H1 (cell line): Measurements from ENCODE around the gene METRNL. TPM values are rescaled to one million over a fixed set of nuclear protein-coding genes. Genes with fewer than 3 reads are reported as not detected.

Experiments used
- CTCF ChIA-PET: fragments of 300-600 bp; sonication (Branson Sonifier 250); formaldehyde crosslinking; loops from one replicate; lab custom pipeline; 2021; ENCODE audit not compliant: partially characterized antibody; lab: Charles Lee
- POLR2A ChIA-PET: fragments of 300-600 bp; sonication (Branson Sonifier 250); formaldehyde crosslinking; loops from one replicate; lab custom pipeline; 2021; ENCODE audit warnings: inconsistent platforms; ENCODE audit not compliant: partially characterized antibody; lab: Charles Lee
- DNase-seq, 2 experiments: peaks; one replicate each; pipeline versions ENCODE4 v3.0.0 to v3.0.0-alpha.2; 2010 to 2022; ENCODE audit warnings: low spot score in 2 of 2, low read depth in 1 of 2, mixed read lengths in 1 of 2
- FAIRE-seq: peaks from 2 replicates; lab custom pipeline; 2011; peaks lifted over from hg19 to GRCh38; lab: Jason Lieb, UNC
- H2AFZ ChIP-seq: 2 replicates; pipeline ENCODE4 v1.8.1; 2012; ENCODE audit warnings: low read length, inconsistent platforms
- H2AK5ac ChIP-seq: 2 replicates; pipeline ENCODE4 v1.6.1; 2013; ENCODE audit warnings: low read depth, low read length
- H2BK120ac ChIP-seq: replicated peaks from 2 replicates; pipeline ENCODE3; 2013; ENCODE audit warnings: low read depth, low read length, inconsistent platforms
- H2BK12ac ChIP-seq: 2 replicates; pipeline ENCODE4 v1.6.1; 2013; ENCODE audit warnings: low read depth, low read length
- H2BK15ac ChIP-seq: 2 replicates; pipeline ENCODE4 v1.6.1; 2013; ENCODE audit warnings: low read length
- H2BK20ac ChIP-seq: 2 replicates; pipeline ENCODE4 v1.6.1; 2013; ENCODE audit warnings: low read length
- H2BK5ac ChIP-seq: 2 replicates; pipeline ENCODE4 v1.6.1; 2013; ENCODE audit warnings: low read depth, low read length
- H3K14ac ChIP-seq: 2 replicates; pipeline ENCODE4 v1.6.1; 2013; ENCODE audit warnings: inconsistent platforms; ENCODE audit not compliant: insufficient read length
- H3K18ac ChIP-seq: 2 replicates; pipeline ENCODE4 v1.6.1; 2013; ENCODE audit warnings: low read length; ENCODE audit errors: extremely low read depth
- H3K23ac ChIP-seq: 2 replicates; pipeline ENCODE4 v1.6.1; 2013; ENCODE audit warnings: inconsistent platforms; ENCODE audit not compliant: insufficient read length
- H3K23me2 ChIP-seq: 2 replicates; pipeline ENCODE4 v1.6.1; 2013; ENCODE audit warnings: low read depth, low read length
- H3K27ac ChIP-seq: 2 replicates; pipeline ENCODE4 v1.6.1; 2011; ENCODE audit warnings: low read depth, low read length, inconsistent platforms
- H3K27me3 ChIP-seq, 4 experiments: replicated peaks in 1 of 4; 1 replicate in 1 of 4; 2 replicates in 3 of 4; pipeline versions ENCODE4 v1.6.1 to v1.8.1; 2011 to 2013; ENCODE audit warnings: low read length in 3 of 4, mild to moderate bottlenecking in 3 of 4, inconsistent platforms in 2 of 4, mixed read lengths in 2 of 4, moderate library complexity in 1 of 4; ENCODE audit not compliant: control insufficient read depth in 3 of 4, insufficient read depth in 3 of 4; ENCODE audit errors: extremely low read depth in 1 of 4
- H3K36me3 ChIP-seq, 4 experiments: 2 replicates each; pipeline versions ENCODE4 v1.6.1 to v1.8.1; 2011 to 2013; ENCODE audit warnings: mild to moderate bottlenecking in 4 of 4, low read length in 3 of 4, moderate library complexity in 2 of 4, control low read depth in 1 of 4, inconsistent platforms in 1 of 4; ENCODE audit not compliant: insufficient read depth in 4 of 4, control insufficient read depth in 2 of 4
- H3K4ac ChIP-seq: replicated peaks from 2 replicates; pipeline ENCODE3; 2013; ENCODE audit warnings: low read length, low read depth, mixed read lengths, inconsistent platforms; ENCODE audit not compliant: insufficient read length
- H3K4me1 ChIP-seq, 4 experiments: replicated peaks in 1 of 4; 1 replicate in 1 of 4; 2 replicates in 3 of 4; pipeline versions ENCODE4 v1.6.1 to v1.8.1; 2011 to 2013; ENCODE audit warnings: low read length in 3 of 4, inconsistent platforms in 2 of 4, mixed read lengths in 1 of 4; ENCODE audit not compliant: insufficient read depth in 4 of 4, control insufficient read depth in 3 of 4
- H3K4me2 ChIP-seq, 2 experiments: 2 replicates each; pipeline versions ENCODE4 v1.6.1 to v1.8.1; 2011 to 2013; ENCODE audit warnings: low read depth in 2 of 2, low read length in 2 of 2, control low read depth in 1 of 2, inconsistent platforms in 1 of 2, mild to moderate bottlenecking in 1 of 2; ENCODE audit not compliant: insufficient read depth in 1 of 2
- H3K4me3 ChIP-seq, 4 experiments: fragments of 200-600, 300-600 bp in 1 of 4; sonication (generic), shearing (Covaris generic), sonication (Bioruptor Twin) in 1 of 4; 2 replicates each; pipeline versions ENCODE4 v1.5.1 to v1.8.1; 2011 to 2016; ENCODE audit warnings: low read length in 4 of 4, low read depth in 3 of 4, control low read depth in 2 of 4, inconsistent platforms in 2 of 4, mild to moderate bottlenecking in 2 of 4, mixed read lengths in 1 of 4, moderate library complexity in 1 of 4; ENCODE audit not compliant: insufficient read depth in 2 of 4; ENCODE audit errors: extremely low read depth in 1 of 4
- H3K56ac ChIP-seq: replicated peaks from 2 replicates; pipeline ENCODE3; 2013; ENCODE audit warnings: low read depth, mild to moderate bottlenecking, mixed read lengths, low read length, inconsistent platforms; ENCODE audit not compliant: insufficient read length
- H3K79me1 ChIP-seq: 2 replicates; pipeline ENCODE4 v1.6.1; 2013; ENCODE audit warnings: low read depth, low read length, control low read depth
- H3K79me2 ChIP-seq, 2 experiments: 2 replicates each; pipeline versions ENCODE4 v1.6.1 to v1.8.1; 2012 to 2013; ENCODE audit warnings: low read length in 2 of 2, mild to moderate bottlenecking in 2 of 2, inconsistent platforms in 1 of 2; ENCODE audit not compliant: insufficient read depth in 2 of 2, control insufficient read depth in 1 of 2
- H3K9ac ChIP-seq, 4 experiments: replicated peaks in 1 of 4; 1 replicate in 1 of 4; 2 replicates in 3 of 4; pipeline versions ENCODE4 v1.6.1 to v1.8.1; 2011 to 2013; ENCODE audit warnings: low read depth in 3 of 4, low read length in 3 of 4, control low read depth in 2 of 4, mild to moderate bottlenecking in 2 of 4, moderate library complexity in 2 of 4, inconsistent platforms in 1 of 4; ENCODE audit errors: extremely low read depth in 1 of 4
- H3K9me3 ChIP-seq, 2 experiments: 2 replicates each; pipeline versions ENCODE4 v1.6.1 to v1.8.1; 2012 to 2013; ENCODE audit warnings: mild to moderate bottlenecking in 2 of 2, moderate library complexity in 2 of 2, control low read depth in 1 of 2, inconsistent platforms in 1 of 2, low read depth in 1 of 2, low read length in 1 of 2, mixed read lengths in 1 of 2; ENCODE audit not compliant: insufficient read depth in 2 of 2
- H4K20me1 ChIP-seq, 2 experiments: replicated peaks in 1 of 2; 2 replicates each; pipeline versions ENCODE3 to v1.8.1; 2011 to 2013; ENCODE audit warnings: inconsistent platforms in 2 of 2, low read length in 2 of 2, mild to moderate bottlenecking in 1 of 2; ENCODE audit not compliant: insufficient read depth in 2 of 2, control insufficient read depth in 1 of 2
- H4K5ac ChIP-seq: 2 replicates; pipeline ENCODE4 v1.6.1; 2013; ENCODE audit warnings: low read length, low read depth, mixed read lengths, inconsistent platforms; ENCODE audit not compliant: insufficient read length
- H4K8ac ChIP-seq: 2 replicates; pipeline ENCODE4 v1.8.0; 2013; ENCODE audit warnings: mild to moderate bottlenecking, moderate library complexity, low read length, inconsistent platforms; ENCODE audit not compliant: insufficient read depth; ENCODE audit errors: extremely low read depth
- H4K91ac ChIP-seq: replicated peaks from 2 replicates; pipeline ENCODE3; 2013; ENCODE audit warnings: low read length, mixed read lengths, inconsistent platforms; ENCODE audit not compliant: insufficient read length
- BACH1 ChIP-seq: IDR thresholded peaks from 2 replicates; pipeline ENCODE4 v1.6.1; 2012; ENCODE audit warnings: low read length, improper control_type of control experiment
- CBX8 ChIP-seq: fragments of 300-800, 300-1000 bp; sonication (generic); IDR thresholded peaks from 2 replicates; pipeline ENCODE4 v1.7.1; 2016; ENCODE audit warnings: low read depth, low read length, borderline replicate concordance
- CEBPB ChIP-seq: IDR thresholded peaks from 2 replicates; pipeline ENCODE4 v1.6.1; 2012; ENCODE audit warnings: low read depth, low read length
- EGR1 ChIP-seq: IDR thresholded peaks from 2 replicates; pipeline ENCODE4 v1.6.1; 2011; ENCODE audit warnings: low read depth, low read length, borderline replicate concordance
- GABPA ChIP-seq: IDR thresholded peaks from 2 replicates; pipeline ENCODE4 v1.6.1; 2011; ENCODE audit warnings: mild to moderate bottlenecking, low read length, moderate library complexity, borderline replicate concordance; ENCODE audit not compliant: insufficient read depth
- POLR2AphosphoS5 ChIP-seq: IDR thresholded peaks from 2 replicates; pipeline ENCODE4 v1.6.1; 2011; ENCODE audit warnings: low read depth, low read length
- POU5F1 ChIP-seq: IDR thresholded peaks from 2 replicates; pipeline ENCODE4 v1.6.1; 2011; ENCODE audit warnings: low read depth, mild to moderate bottlenecking, low read length, moderate library complexity
- RFX5 ChIP-seq: IDR thresholded peaks from 2 replicates; pipeline ENCODE4 v1.6.1; 2011; ENCODE audit warnings: low read depth, low read length, improper control_type of control experiment, borderline replicate concordance
- SP1 ChIP-seq: IDR thresholded peaks from 2 replicates; pipeline ENCODE4 v1.6.1; 2011; ENCODE audit warnings: low read depth, low read length
- SP4 ChIP-seq: IDR thresholded peaks from 2 replicates; pipeline ENCODE4 v1.6.1; 2012; ENCODE audit warnings: low read length, inconsistent platforms
- TAF1 ChIP-seq: IDR thresholded peaks from 2 replicates; pipeline ENCODE4 v1.6.1; 2011; ENCODE audit warnings: mild to moderate bottlenecking, low read depth, low read length
- TBP ChIP-seq: IDR thresholded peaks from 2 replicates; pipeline ENCODE4 v1.6.1; 2011; ENCODE audit warnings: low read depth, low read length, improper control_type of control experiment
- ZNF274 ChIP-seq: IDR thresholded peaks from 2 replicates; pipeline ENCODE4 v1.7.0; 2012; ENCODE audit warnings: low read length, borderline replicate concordance; ENCODE audit errors: extremely low read depth
- WGBS, 2 experiments: shearing (Covaris generic) in 1 of 2; methylation state at CpG; one replicate each; pipeline versions ENCODE4 v1.1.6 to v1.1.7; 2013 to 2015; ENCODE audit warnings: low lambda C conversion rate in 2 of 2, mixed read lengths in 2 of 2, inconsistent platforms in 1 of 2, low coverage in 1 of 2, missing lambda C conversion rate in 1 of 2; ENCODE audit not compliant: insufficient replicate concordance in 2 of 2, insufficient coverage in 1 of 2, insufficient read length in 1 of 2; ENCODE audit errors: extremely low coverage in 1 of 2, missing lambda C conversion rate in 1 of 2; 5-methylcytosine and 5-hydroxymethylcytosine counted together
- long read RNA-seq, 2 experiments: library from RNA in 1 of 2; library from capped mRNA in 1 of 2; stranded (forward); transcript quantifications; one replicate each; pipeline ENCODE4 v2.0.0, GENCODE V29; 2021; ENCODE audit warnings: inconsistent platforms in 1 of 2
- polyA minus RNA-seq, 3 experiments: library from RNA; depleted of rRNA, polyadenylated mRNA; stranded (reverse); fragments of >200 nt; gene quantifications; 1 replicate in 2 of 3; 2 replicates in 1 of 3; pipeline ENCODE4 v1.2.3, GENCODE V29; 2011
- polyA plus RNA-seq, 7 experiments: library from polyadenylated mRNA; depleted of rRNA in 3 of 7; stranded (reverse) in 5 of 7; unstranded in 2 of 7; fragments of >200 nt in 5 of 7; fragments of 200-250 nt in 2 of 7; gene quantifications; 1 replicate in 5 of 7; 2 replicates in 1 of 7; 4 replicates in 1 of 7; pipeline versions ENCODE4 v1.2.1 to v1.2.3, GENCODE V29; 2011 to 2013; ENCODE audit warnings: missing spikeins in 2 of 7, mixed read lengths in 2 of 7
- total RNA-seq: library from RNA; stranded (reverse); fragmentation: NEBNext Ultra II Directional; extraction: Animal tissue kit (Norgen Biotek cat#: 25700); gene quantifications from 2 replicates; pipeline ENCODE4 v1.2.1, GENCODE V29; 2021

METRNL gene
- 13.9 and 14.2 TPM in 2 replicates for total RNA-seq
- 13.9 and 26.0 TPM in 2 replicates for polyA plus RNA-seq (2011; rRNA removed)
- polyA plus RNA-seq (2011; cell fraction: cytosol; rRNA removed): 16.2 TPM
- 27.6 TPM for polyA plus RNA-seq (2011; cell fraction: nucleus; rRNA removed)
- polyA plus RNA-seq (2012, experiment 1 of 2): 5.7 to 17.3 TPM (median 16.0 TPM) in 4 replicates
- polyA plus RNA-seq (2012, experiment 2 of 2): 8.4 TPM
- 10.6 TPM for polyA plus RNA-seq (2013, experiment 1 of 2)
- 10.9 TPM for polyA plus RNA-seq (2013, experiment 2 of 2)
- 5.7 and 6.2 TPM in 2 replicates for polyA minus RNA-seq (2011; rRNA and poly(A)+ RNA removed)
- 16.7 TPM for polyA minus RNA-seq (2011; cell fraction: cytosol; rRNA and poly(A)+ RNA removed)
- polyA minus RNA-seq (2011; cell fraction: nucleus; rRNA and poly(A)+ RNA removed): 12.1 TPM
- long read RNA-seq, experiment 1, partial matches to known transcripts: 1 of 7 reads
- long read RNA-seq, experiment 1, other reads (novel, unspliced or antisense): 0 of 7 reads
- long read RNA-seq, experiment 2: 0 reads

- Histone ChIP-seq H3K14ac (no peak within 1 kb of the TSS), H2BK12ac (no peak within 1 kb of the TSS), H3K4me1 (peaks cover 11 to 26% (median 18%) of the 10 kb centered on the region in 4 experiments), H3K27ac (no peak within 1 kb of the TSS), H2BK5ac (no peak within 1 kb of the TSS), H2BK120ac (no peak within 1 kb of the TSS), H2AK5ac (no peak within 1 kb of the TSS), H4K91ac (no peak within 1 kb of the TSS), H3K4me3 (peak within 1 kb of the TSS; percentile 42 to 75 (median 54)), H3K18ac (peak within 1 kb of the TSS; percentile 32; the same call in 1 of the 2 replicates), H4K5ac (no peak within 1 kb of the TSS), H4K20me1 (peaks cover 11 to 18% of the 10 kb centered on the region in 2 experiments), H3K4me2 (peak within 1 kb of the TSS; percentile 70 to 83), H4K8ac (peak within 1 kb of the TSS; percentile 19), H3K79me2 (peaks cover 0 to 16% of the 10 kb centered on the region in 2 experiments; a peak in 2 of 4 replicates), H3K27me3 (peaks cover 11 to 44% (median 35%) of the 10 kb centered on the region in 4 experiments), H3K23me2 (peaks cover 5% of the 10 kb centered on the region; the same call in 1 of the 2 replicates), H3K4ac (no peak within 1 kb of the TSS), H3K9me3 (no peaks in the 10 kb centered on the region), H2AFZ (no peak within 1 kb of the TSS), H3K56ac (no peak within 1 kb of the TSS), H3K23ac (no peak within 1 kb of the TSS), H2BK15ac (no peak within 1 kb of the TSS), H3K79me1 (peaks cover 10% of the 10 kb centered on the region; the same call in 1 of the 2 replicates), H3K9ac (peak within 1 kb of the TSS in 1 of 4 experiments; percentile 46; a peak in 2 of 7 replicates), H2BK20ac (no peak within 1 kb of the TSS), H3K36me3 (no peaks in the 10 kb centered on the region)
- ChIA-PET POLR2A (interaction anchor here (0.6 to 1.0 kb wide), 3 partner anchors 9 to 40 kb away, joined by 3 read pairs; no protein-coding TSS in a partner anchor), CTCF (no interaction called here)
- 0% methylated on average over 8 of the region's 69 CpGs; no CpG with 5 or more reads in 1 of the 2 experiments for whole genome bisulfite sequencing, 2 experiments
- DNase-seq (peak in 1 of 2 experiments; percentile 80), FAIRE-seq (no peak)
- TF ChIP-seq SP1 (no peak), POLR2AphosphoS5 (no peak), POU5F1 (no peak), SP4 (no peak), EGR1 (no peak), GABPA (no peak), BACH1 (no peak), TBP (peak; percentile 51; the same call in 1 of the 2 replicates), CEBPB (no peak), ZNF274 (no peak), CBX8 (no peak), RFX5 (no peak), TAF1 (peak; percentile 87)
Observed at GRCh38 chr17:83079352-83079747, at the start of gene METRNL. Gene METRNL, plus strand, starts transcription at chr17:83079609. Its CDS starts 207 bp downstream, at chr17:83079816.
